Tibial artery (tissue), 4 donors: ENCODE results near the gene RAB40B.

Source experiments
- DNase-seq, 2 donors: peaks; one replicate each; pipeline ENCODE4 v3.0.0-alpha.2; 2019
- H3K27ac ChIP-seq, 2 donors: fragments of 200-600 bp; sonication (generic) in 1 of 2; 1 replicate in 1 of 2; 2 replicates in 1 of 2; pipeline ENCODE4 v1.5.1; 2018 to 2019; ENCODE audit warnings: mild to moderate bottlenecking in 1 of 2
- H3K27me3 ChIP-seq, 2 donors: fragments of 200-600 bp; sonication (generic) in 1 of 2; one replicate each; pipeline versions ENCODE4 v1.5.1 to v1.6.0; 2016 to 2019
- H3K36me3 ChIP-seq, 3 donors: fragments of 200-600 bp; sonication (generic) in 2 of 3; one replicate each; pipeline ENCODE4 v1.5.1; 2016 to 2019; ENCODE audit warnings: mild to moderate bottlenecking in 2 of 3
- H3K4me1 ChIP-seq, 4 donors: fragments of 200-600 bp; sonication (generic) in 2 of 4; 1 replicate in 3 of 4; 2 replicates in 1 of 4; pipeline ENCODE4 v1.5.1; 2016 to 2019
- H3K4me3 ChIP-seq, 2 donors: fragments of 200-600 bp; sonication (generic) in 1 of 2; 1 replicate in 1 of 2; 2 replicates in 1 of 2; pipeline ENCODE4 v1.5.1; 2018 to 2019; ENCODE audit warnings: mild to moderate bottlenecking in 2 of 2
- H3K9me3 ChIP-seq, 3 donors: fragments of 200-600 bp; sonication (generic) in 1 of 3; one replicate each; pipeline ENCODE4 v1.5.1; 2016 to 2019
- intact Hi-C: fragments of 100-400 bp; cut with DNase I; formaldehyde crosslinking; loops from one replicate; pipeline ENCODE4 v1.15.0; 2023; ENCODE audit warnings: low total_unique reads
- TF ChIP-seq, protein P1 (sequence below), 2 experiments: fragments of 200-600 bp in 1 of 2; fragments of 450-650 bp in 1 of 2; IDR thresholded peaks; one replicate each; pipeline ENCODE4 v1.5.1; 2017 to 2019; ENCODE audit warnings: antibody characterized with exemption in 2 of 2, mild to moderate bottlenecking in 1 of 2, moderate library complexity in 1 of 2

Gene RAB40B

GRCh38 chr17:82653651-82654528, 44.6 kb downstream of the RAB40B start:
- Histone ChIP-seq H3K27ac (no peak overlapping the region), H3K36me3 (peaks cover 5 to 33% (median 29%) of the 10 kb centered on the region in 3 donors), H3K4me1 (peaks cover 0 to 7% (median 3%) of the 10 kb centered on the region in 4 donors), H3K9me3 (no peaks in the 10 kb centered on the region), H3K4me3 (no peak overlapping the region), H3K27me3 (no peaks in the 10 kb centered on the region)
- intact Hi-C loops: no loop called here
- DNase-seq: no peak
- TF ChIP-seq, protein P1, sequence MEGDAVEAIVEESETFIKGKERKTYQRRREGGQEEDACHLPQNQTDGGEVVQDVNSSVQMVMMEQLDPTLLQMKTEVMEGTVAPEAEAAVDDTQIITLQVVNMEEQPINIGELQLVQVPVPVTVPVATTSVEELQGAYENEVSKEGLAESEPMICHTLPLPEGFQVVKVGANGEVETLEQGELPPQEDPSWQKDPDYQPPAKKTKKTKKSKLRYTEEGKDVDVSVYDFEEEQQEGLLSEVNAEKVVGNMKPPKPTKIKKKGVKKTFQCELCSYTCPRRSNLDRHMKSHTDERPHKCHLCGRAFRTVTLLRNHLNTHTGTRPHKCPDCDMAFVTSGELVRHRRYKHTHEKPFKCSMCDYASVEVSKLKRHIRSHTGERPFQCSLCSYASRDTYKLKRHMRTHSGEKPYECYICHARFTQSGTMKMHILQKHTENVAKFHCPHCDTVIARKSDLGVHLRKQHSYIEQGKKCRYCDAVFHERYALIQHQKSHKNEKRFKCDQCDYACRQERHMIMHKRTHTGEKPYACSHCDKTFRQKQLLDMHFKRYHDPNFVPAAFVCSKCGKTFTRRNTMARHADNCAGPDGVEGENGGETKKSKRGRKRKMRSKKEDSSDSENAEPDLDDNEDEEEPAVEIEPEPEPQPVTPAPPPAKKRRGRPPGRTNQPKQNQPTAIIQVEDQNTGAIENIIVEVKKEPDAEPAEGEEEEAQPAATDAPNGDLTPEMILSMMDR (IDR thresholded peaks at IDR 0.05): no peak

DNA sequence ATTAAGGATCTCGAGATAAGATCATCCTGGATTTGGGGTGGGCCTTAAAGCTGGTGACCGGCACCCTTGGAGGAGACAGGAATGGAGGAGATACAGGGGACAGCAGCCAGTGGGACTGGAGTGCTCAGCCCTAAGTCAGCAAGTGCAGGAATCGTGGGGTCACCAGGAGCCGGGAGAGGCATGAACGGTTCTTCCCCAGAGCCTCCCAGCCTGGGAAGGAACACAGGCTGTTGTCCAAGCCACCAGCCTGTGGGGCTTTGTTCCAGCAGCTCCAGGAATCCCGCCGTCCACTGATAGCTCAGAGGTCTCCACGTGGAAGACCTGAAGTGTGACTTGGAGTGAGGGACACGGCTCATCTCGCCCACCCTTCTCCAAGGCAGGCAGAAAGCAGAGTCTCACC, 47.8 kb downstream of the RAB40B start:
- DNase-seq: no peak

GRCh38 chr17:82649501-82650261, 48.8 kb downstream of the RAB40B start:
- TF ChIP-seq, protein P1 (IDR thresholded peaks at IDR 0.05): no peak
- no peak for DNase-seq
- intact Hi-C loops: loop anchor here (5.0 kb wide), 1 partner anchor 103 kb away; the partner anchor contains the start of gene TBCD
- no peaks in the 10 kb centered on the region for H3K27me3 ChIP-seq
- no peaks in the 10 kb centered on the region for H3K9me3 ChIP-seq
- peaks cover 0 to 3% (median under 1%) of the 10 kb centered on the region in 3 donors for H3K36me3 ChIP-seq
- H3K4me1 ChIP-seq: peaks cover 0 to 37% (median 23%) of the 10 kb centered on the region in 4 donors
- H3K27ac ChIP-seq: peak overlapping the region; percentile 86 to 98
- H3K4me3 ChIP-seq: no peak overlapping the region

More for the DNA sequence above, 47.8 kb downstream of the RAB40B start:
- intact Hi-C loops: no loop called here
- TF ChIP-seq, protein P1 (IDR thresholded peaks at IDR 0.05): no peak
- Histone ChIP-seq H3K27ac (no peak overlapping the region), H3K36me3 (peaks cover 0 to 12% (median 3%) of the 10 kb centered on the region in 3 donors), H3K4me1 (peaks cover 0 to 27% (median 18%) of the 10 kb centered on the region in 4 donors), H3K9me3 (no peaks in the 10 kb centered on the region), H3K4me3 (no peak overlapping the region), H3K27me3 (no peaks in the 10 kb centered on the region)

GRCh38 chr17:82648742-82649331, 49.7 kb downstream of the RAB40B start:
- Histone ChIP-seq H3K36me3 (peaks cover 0 to 10% (median 9%) of the 10 kb centered on the region in 3 donors), H3K9me3 (no peaks in the 10 kb centered on the region), H3K27ac (peak overlapping the region; percentile 86 to 98), H3K27me3 (no peaks in the 10 kb centered on the region), H3K4me3 (peak overlapping the region; percentile 50 to 92), H3K4me1 (peaks cover 0 to 39% (median 23%) of the 10 kb centered on the region in 4 donors)
- TF ChIP-seq, protein P1 (IDR thresholded peaks at IDR 0.05): no peak
- intact Hi-C loops: loop anchor here (5.0 kb wide), 1 partner anchor 103 kb away; the partner anchor contains the start of gene TBCD
- peak; percentile 47 to 87 for DNase-seq

- peak within 1 kb of the TSS; percentile 97 to 98 for H3K27ac ChIP-seq
- TF ChIP-seq, protein P1 (IDR thresholded peaks at IDR 0.05): no peak
- peaks cover 5 to 16% (median 15%) of the 10 kb centered on the region in 3 donors for H3K36me3 ChIP-seq
- H3K4me3 ChIP-seq: peak within 1 kb of the TSS; percentile 91 to 92
- peak; percentile 94 to 97 for DNase-seq
- peaks cover 0 to 39% (median 23%) of the 10 kb centered on the region in 4 donors for H3K4me1 ChIP-seq
- intact Hi-C loops: loop anchor here (5.0 kb wide), 1 partner anchor 104 kb away; the partner anchor contains the start of gene TBCD
- no peaks in the 10 kb centered on the region for H3K27me3 ChIP-seq
- no peaks in the 10 kb centered on the region for H3K9me3 ChIP-seq
Observed at GRCh38 chr17:82648165-82648668, 50.3 kb downstream of the RAB40B start, which contains the start of gene WDR45B. Gene WDR45B (minus strand): TSS chr17:82648444. CDS start chr17:82648340, 104 bp downstream.
